WTC11 (cell line): ENCODE results near the gene PPIB. TPM values are rescaled to one million over a fixed set of nuclear protein-coding genes. Genes with fewer than 3 reads are reported as not detected.
A peak's percentile ranks its signal among the peaks of the same experiment; 100 is the strongest.

ENCODE experiments used
- ATAC-seq: fragments of 200-7000 bp; cut with Tn5 transposase; 2 replicates; pipeline ENCODE4 v1.10.0; 2021; ENCODE audit warnings: mild to moderate bottlenecking, moderate library complexity
- CTCF ChIA-PET: fragments of 300-600 bp; sonication (Branson Sonifier 250); formaldehyde crosslinking; loops from one replicate; lab custom pipeline; 2021; ENCODE audit warnings: antibody characterized with exemption; lab: Charles Lee
- POLR2A ChIA-PET: fragments of 350-600 bp; sonication (Branson Sonifier 250); formaldehyde crosslinking; loops from one replicate; lab custom pipeline; 2021; ENCODE audit warnings: antibody characterized with exemption; lab: Charles Lee
- DNase-seq: peaks from one replicate; pipeline ENCODE4 v3.0.0; 2021; ENCODE audit warnings: low spot score
- H3K27ac Mint-ChIP-seq: 2 replicates; pipeline ENCODE4 v1.8.0; 2021; ENCODE audit warnings: mixed read lengths
- H3K27me3 Mint-ChIP-seq: 2 replicates; pipeline ENCODE4 v1.8.0; 2021; ENCODE audit warnings: low read depth, mild to moderate bottlenecking, moderate library complexity, mixed read lengths
- H3K36me3 Mint-ChIP-seq: 2 replicates; pipeline ENCODE4 v1.8.0; 2021; ENCODE audit warnings: mixed read lengths
- H3K4me1 Mint-ChIP-seq: 2 replicates; pipeline ENCODE4 v1.8.0; 2022; ENCODE audit warnings: mixed read lengths
- H3K4me3 Mint-ChIP-seq: 2 replicates; pipeline ENCODE4 v1.8.0; 2021; ENCODE audit warnings: mild to moderate bottlenecking, moderate library complexity, mixed read lengths
- H3K9me3 Mint-ChIP-seq: 2 replicates; pipeline ENCODE4 v1.8.0; 2021; ENCODE audit warnings: mixed read lengths
- EMX1 ChIP-seq: fragments of 250-450 bp; sonication (Bioruptor Pico); IDR thresholded peaks from 2 replicates; pipeline ENCODE4 v1.8.0; 2021; ENCODE audit warnings: mild to moderate bottlenecking
- ESRRA ChIP-seq: sonication (generic); formaldehyde crosslinking; IDR thresholded peaks from 2 replicates; pipeline ENCODE4 v1.8.1; 2022; ENCODE audit warnings: mild to moderate bottlenecking, missing genetic modification reagents, borderline replicate concordance
- FOXP4 ChIP-seq: sonication (generic); formaldehyde crosslinking; IDR thresholded peaks from 2 replicates; pipeline ENCODE4 v1.8.0; 2022; ENCODE audit warnings: mild to moderate bottlenecking, missing genetic modification reagents
- GABPB1 ChIP-seq: sonication (generic); formaldehyde crosslinking; IDR thresholded peaks from 2 replicates; pipeline ENCODE4 v1.8.1; 2023; ENCODE audit warnings: mild to moderate bottlenecking, missing genetic modification reagents
- GRHL2 ChIP-seq: fragments of 250-450 bp; sonication (Bioruptor Pico); IDR thresholded peaks from 2 replicates; pipeline ENCODE4 v1.8.0; 2022; ENCODE audit warnings: mild to moderate bottlenecking, moderate library complexity; ENCODE audit not compliant: insufficient replicate concordance, severe bottlenecking
- GTF2I ChIP-seq: fragments of 250-450 bp; sonication (Bioruptor Pico); conservative IDR thresholded peaks from 2 replicates; pipeline ENCODE4 v1.4.0; 2021; ENCODE audit warnings: mild to moderate bottlenecking
- PRDM15 ChIP-seq: sonication (generic); formaldehyde crosslinking; IDR thresholded peaks from 2 replicates; pipeline ENCODE4 v1.8.0; 2022; ENCODE audit warnings: missing genetic modification reagents
- TCF7 ChIP-seq: sonication (generic); formaldehyde crosslinking; IDR thresholded peaks from 2 replicates; pipeline ENCODE4 v1.8.0; 2022; ENCODE audit warnings: mild to moderate bottlenecking, low read depth, missing genetic modification reagents, moderate library complexity
- TEAD1 ChIP-seq: sonication (generic); formaldehyde crosslinking; IDR thresholded peaks from 2 replicates; pipeline ENCODE4 v1.8.0; 2022; ENCODE audit warnings: mild to moderate bottlenecking, missing genetic modification reagents
- TEAD4 ChIP-seq: sonication (generic); formaldehyde crosslinking; IDR thresholded peaks from 2 replicates; pipeline ENCODE4 v1.8.0; 2022; ENCODE audit warnings: mild to moderate bottlenecking, missing genetic modification reagents
- ZMAT4 ChIP-seq: fragments of 250-450 bp; sonication (Bioruptor Pico); IDR thresholded peaks from 2 replicates; pipeline ENCODE4 v1.9.0; 2021; ENCODE audit warnings: mild to moderate bottlenecking
- ZNF121 ChIP-seq: sonication (generic); formaldehyde crosslinking; IDR thresholded peaks from 2 replicates; pipeline ENCODE4 v1.8.0; 2023; ENCODE audit warnings: missing genetic modification reagents
- ZNF219 ChIP-seq: sonication (generic); formaldehyde crosslinking; IDR thresholded peaks from 2 replicates; pipeline ENCODE4 v1.8.0; 2023; ENCODE audit warnings: missing genetic modification reagents, mild to moderate bottlenecking, borderline replicate concordance
- ZNF396 ChIP-seq: fragments of 250-450 bp; sonication (Bioruptor Pico); IDR thresholded peaks from 2 replicates; pipeline ENCODE4 v1.8.0; 2021; ENCODE audit warnings: mild to moderate bottlenecking, moderate library complexity, borderline replicate concordance
- ZNF416 ChIP-seq: fragments of 250-450 bp; sonication (Bioruptor Pico); IDR thresholded peaks from 2 replicates; pipeline ENCODE4 v1.9.0; 2021; ENCODE audit warnings: mild to moderate bottlenecking, inconsistent platforms
- total RNA-seq: library from RNA; stranded (reverse); gene quantifications from 3 replicates; pipeline ENCODE4 v1.2.3, GENCODE V29; 2021
- TF ChIP-seq, protein P1 (sequence below): fragments of 250-450 bp; sonication (Bioruptor Pico); IDR thresholded peaks from 2 replicates; pipeline ENCODE4 v1.9.0; 2021; ENCODE audit warnings: moderate library complexity, mild to moderate bottlenecking, inconsistent platforms, borderline replicate concordance
- TF ChIP-seq, protein P2 (sequence below): sonication (generic); formaldehyde crosslinking; conservative IDR thresholded peaks from 2 replicates; pipeline ENCODE4 v1.8.1; 2022; ENCODE audit warnings: mild to moderate bottlenecking, missing genetic modification reagents
- TF ChIP-seq, protein P3 (sequence below): sonication (generic); formaldehyde crosslinking; IDR thresholded peaks from 2 replicates; pipeline ENCODE4 v1.8.1; 2023; ENCODE audit warnings: mild to moderate bottlenecking, missing genetic modification reagents, moderate library complexity
- TF ChIP-seq, protein P4 (sequence below): sonication (generic); formaldehyde crosslinking; IDR thresholded peaks from 2 replicates; pipeline ENCODE4 v1.8.0; 2022; ENCODE audit warnings: mild to moderate bottlenecking, missing genetic modification reagents
- TF ChIP-seq, protein P5 (sequence below): sonication (generic); formaldehyde crosslinking; IDR thresholded peaks from 2 replicates; pipeline ENCODE4 v1.8.0; 2023; ENCODE audit warnings: mild to moderate bottlenecking, missing genetic modification reagents

The PPIB gene
- total RNA-seq, 1 experiment from 2014 or later, result 485 TPM

GRCh38 chr15:64151727-64152506, 10.9 kb downstream of the PPIB start, which contains the start of gene SNX22 (continued):
- TF ChIP-seq, protein P1, sequence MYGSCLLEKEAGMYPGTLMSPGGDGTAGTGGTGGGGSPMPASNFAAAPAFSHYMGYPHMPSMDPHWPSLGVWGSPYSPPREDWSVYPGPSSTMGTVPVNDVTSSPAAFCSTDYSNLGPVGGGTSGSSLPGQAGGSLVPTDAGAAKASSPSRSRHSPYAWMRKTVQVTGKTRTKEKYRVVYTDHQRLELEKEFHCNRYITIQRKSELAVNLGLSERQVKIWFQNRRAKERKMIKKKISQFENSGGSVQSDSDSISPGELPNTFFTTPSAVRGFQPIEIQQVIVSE, result no peak
- TF ChIP-seq ZNF219 (CRISPR knock-in tag) (0 out of 2 replicates have a peak, but pooled peaks have one; percentile 46), ZNF416 (0 out of 2 replicates have a peak, but pooled peaks have one; percentile 8), GABPB1 (no peak), EMX1 (no peak), ESRRA (CRISPR knock-in tag) (0 out of 2 replicates have a peak, but pooled peaks have one; percentile 22)
- TF ChIP-seq, protein P2, sequence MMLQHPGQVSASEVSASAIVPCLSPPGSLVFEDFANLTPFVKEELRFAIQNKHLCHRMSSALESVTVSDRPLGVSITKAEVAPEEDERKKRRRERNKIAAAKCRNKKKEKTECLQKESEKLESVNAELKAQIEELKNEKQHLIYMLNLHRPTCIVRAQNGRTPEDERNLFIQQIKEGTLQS (CRISPR knock-in tag), result no peak

DNA sequence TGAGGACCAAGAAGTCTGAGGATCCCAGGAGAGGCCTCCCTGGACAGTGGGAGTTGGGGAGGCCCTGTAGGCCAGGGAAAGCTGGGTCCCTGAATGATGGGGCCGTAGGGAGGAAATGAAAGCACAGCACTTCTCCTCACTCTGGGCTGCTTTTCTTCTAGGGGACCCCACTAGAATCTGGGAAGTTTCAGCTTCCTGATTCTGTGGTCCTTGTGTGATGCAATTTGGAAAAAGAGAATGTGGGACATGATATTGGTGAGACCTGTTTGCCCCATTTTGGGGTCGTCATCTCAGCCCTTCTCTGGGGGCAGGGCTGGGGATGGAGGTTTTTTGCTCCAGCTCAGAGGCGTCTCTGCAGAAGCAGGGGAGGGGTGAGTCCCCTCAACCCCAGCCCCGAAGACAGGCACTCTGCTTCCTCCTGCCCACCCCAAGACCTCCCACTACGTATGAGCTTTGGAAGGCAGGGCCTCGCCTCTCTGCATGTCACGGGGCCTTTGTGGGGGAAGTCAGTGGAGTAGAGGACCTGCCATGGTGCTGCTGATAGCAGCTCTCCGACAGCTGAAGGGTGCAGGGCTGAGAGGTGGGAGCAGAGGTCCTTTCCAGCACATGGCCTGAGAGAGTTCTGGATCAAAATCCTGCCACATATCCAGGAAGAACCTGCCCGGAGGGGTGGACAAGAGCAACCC, 12.8 kb downstream of the PPIB start:
- H3K4me1 Mint-ChIP-seq, result peaks cover 19% of the 10 kb centered on the region
- TF ChIP-seq FOXP4 (CRISPR knock-in tag), result no peak
- TF ChIP-seq, all 79 proteins: peak for 0
- no peak overlapping the region for H3K27ac Mint-ChIP-seq

DNA sequence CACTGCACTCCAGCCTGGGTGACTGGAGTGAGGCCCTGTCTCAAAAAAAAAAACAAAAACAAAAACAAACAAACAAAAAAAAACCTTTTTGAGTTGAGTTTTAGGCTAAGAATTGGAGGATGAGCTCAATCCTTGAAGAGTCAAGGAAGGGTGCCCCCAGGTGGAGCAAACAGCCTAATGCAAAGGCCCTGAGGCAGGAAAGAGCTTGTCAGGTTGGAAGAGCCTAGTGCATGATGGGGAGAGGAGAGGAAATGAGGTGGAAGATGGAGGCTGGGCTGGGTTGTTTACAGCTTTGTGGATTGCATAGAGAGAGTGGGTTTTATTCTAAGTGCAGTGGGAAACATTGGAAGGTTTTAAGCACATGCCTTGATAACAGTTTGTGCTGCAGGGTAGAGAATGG, 13.4 kb downstream of the PPIB start:
- POLR2A ChIA-PET, result no interaction called here
- TF ChIP-seq, protein P3, sequence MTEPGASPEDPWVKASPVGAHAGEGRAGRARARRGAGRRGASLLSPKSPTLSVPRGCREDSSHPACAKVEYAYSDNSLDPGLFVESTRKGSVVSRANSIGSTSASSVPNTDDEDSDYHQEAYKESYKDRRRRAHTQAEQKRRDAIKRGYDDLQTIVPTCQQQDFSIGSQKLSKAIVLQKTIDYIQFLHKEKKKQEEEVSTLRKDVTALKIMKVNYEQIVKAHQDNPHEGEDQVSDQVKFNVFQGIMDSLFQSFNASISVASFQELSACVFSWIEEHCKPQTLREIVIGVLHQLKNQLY, result no peak
- TF ChIP-seq TEAD4 (CRISPR knock-in tag) (no peak), ZNF219 (CRISPR knock-in tag) (no peak), GABPB1 (no peak), TEAD1 (no peak), ZNF396 (CRISPR knock-in tag) (no peak), PRDM15 (no peak), ZMAT4 (no peak), ZNF121 (CRISPR knock-in tag) (0 out of 2 replicates have a peak, but pooled peaks have one; percentile 17), GRHL2 (no peak), GTF2I (CRISPR knock-in tag) (peak; percentile 71; the same call in 1 of the 2 replicates), TCF7 (CRISPR knock-in tag) (no peak)
- TF ChIP-seq, protein P4, sequence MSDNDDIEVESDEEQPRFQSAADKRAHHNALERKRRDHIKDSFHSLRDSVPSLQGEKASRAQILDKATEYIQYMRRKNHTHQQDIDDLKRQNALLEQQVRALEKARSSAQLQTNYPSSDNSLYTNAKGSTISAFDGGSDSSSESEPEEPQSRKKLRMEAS (CRISPR knock-in tag), result no peak
- TF ChIP-seq, protein P5, sequence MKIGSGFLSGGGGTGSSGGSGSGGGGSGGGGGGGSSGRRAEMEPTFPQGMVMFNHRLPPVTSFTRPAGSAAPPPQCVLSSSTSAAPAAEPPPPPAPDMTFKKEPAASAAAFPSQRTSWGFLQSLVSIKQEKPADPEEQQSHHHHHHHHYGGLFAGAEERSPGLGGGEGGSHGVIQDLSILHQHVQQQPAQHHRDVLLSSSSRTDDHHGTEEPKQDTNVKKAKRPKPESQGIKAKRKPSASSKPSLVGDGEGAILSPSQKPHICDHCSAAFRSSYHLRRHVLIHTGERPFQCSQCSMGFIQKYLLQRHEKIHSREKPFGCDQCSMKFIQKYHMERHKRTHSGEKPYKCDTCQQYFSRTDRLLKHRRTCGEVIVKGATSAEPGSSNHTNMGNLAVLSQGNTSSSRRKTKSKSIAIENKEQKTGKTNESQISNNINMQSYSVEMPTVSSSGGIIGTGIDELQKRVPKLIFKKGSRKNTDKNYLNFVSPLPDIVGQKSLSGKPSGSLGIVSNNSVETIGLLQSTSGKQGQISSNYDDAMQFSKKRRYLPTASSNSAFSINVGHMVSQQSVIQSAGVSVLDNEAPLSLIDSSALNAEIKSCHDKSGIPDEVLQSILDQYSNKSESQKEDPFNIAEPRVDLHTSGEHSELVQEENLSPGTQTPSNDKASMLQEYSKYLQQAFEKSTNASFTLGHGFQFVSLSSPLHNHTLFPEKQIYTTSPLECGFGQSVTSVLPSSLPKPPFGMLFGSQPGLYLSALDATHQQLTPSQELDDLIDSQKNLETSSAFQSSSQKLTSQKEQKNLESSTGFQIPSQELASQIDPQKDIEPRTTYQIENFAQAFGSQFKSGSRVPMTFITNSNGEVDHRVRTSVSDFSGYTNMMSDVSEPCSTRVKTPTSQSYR, result no peak
- TF ChIP-seq, all 79 proteins: peak for 2
- peaks cover 19% of the 10 kb centered on the region for H3K4me1 Mint-ChIP-seq
- H3K9me3 Mint-ChIP-seq, result no peaks in the 10 kb centered on the region
- H3K4me3 Mint-ChIP-seq, result no peak overlapping the region
- no peak for ATAC-seq
- no peak for DNase-seq
- CTCF ChIA-PET, result interaction anchor here (0.6 to 1.7 kb wide), 17 partner anchors 12 to 876 kb away, joined by 3 to 15 read pairs (median 4); partner anchors contain the start of genes PPIB and SNX1
- peaks cover 32% of the 10 kb centered on the region for H3K27me3 Mint-ChIP-seq
- no peak overlapping the region for H3K27ac Mint-ChIP-seq
- H3K36me3 Mint-ChIP-seq, result peaks cover 1% of the 10 kb centered on the region

More for the DNA sequence above, 12.8 kb downstream of the PPIB start:
- POLR2A ChIA-PET, result no interaction called here
- peaks cover 3% of the 10 kb centered on the region for H3K36me3 Mint-ChIP-seq
- ATAC-seq, result no peak
- no peaks in the 10 kb centered on the region for H3K9me3 Mint-ChIP-seq
- CTCF ChIA-PET, result interaction anchor here (0.7 to 1.7 kb wide), 13 partner anchors 12 to 540 kb away, joined by 3 to 15 read pairs (median 4); partner anchors contain the start of genes PPIB and SNX1
- no peak for DNase-seq
- H3K4me3 Mint-ChIP-seq, result no peak overlapping the region
- H3K27me3 Mint-ChIP-seq, result peaks cover 32% of the 10 kb centered on the region
